ENCODE data around the gene AANAT. TPM values are rescaled to one million over a fixed set of nuclear protein-coding genes. Genes with fewer than 3 reads are reported as not detected.

The AANAT gene
- total RNA-seq, 3 donors from 2014 or later (not counting 1 experiment from before 2014, with no cell fraction given) = 0.28 to 0.50 TPM; not detected in 1

- H3K27ac ChIP-seq (ENCODE audit: low read length) = peak overlapping the region; percentile 86
- peak; percentile 79 to 89 (median 81) for ATAC-seq
- H3K4me1 ChIP-seq (ENCODE audit: control insufficient read depth, insufficient read depth, low read length) = peaks cover 82% of the 10 kb centered on the region
- Mint-ChIP-seq H3K4me3 (peak overlapping the region; percentile 77), H3K36me3 (no peaks in the 10 kb centered on the region), H3K27ac (peak overlapping the region; percentile 92 to 96), H3K27me3 (ENCODE audit: low read depth in 2 of 2) (no peaks in the 10 kb centered on the region), H3K4me1 (peaks cover 43 to 60% of the 10 kb centered on the region in 2 donors), H3K9me3 (no peaks in the 10 kb centered on the region)
- DNase-seq = peak; percentile 80 to 97
- WGBS (ENCODE audit: insufficient coverage) = 3% methylated on average over 22 of the region's 22 CpGs
- peak overlapping the region; percentile 31 for H3K4me3 ChIP-seq (ENCODE audit: low read length)
- H3K9me3 ChIP-seq (ENCODE audit: control insufficient read depth, insufficient read depth, low read length) = no peaks in the 10 kb centered on the region
- intact Hi-C loops (cut with micrococcal nuclease) = loop anchor here (1.0 to 10.0 kb wide), 6 partner anchors 23 to 251 kb away; partner anchors contain the start of genes SRSF2 and UBALD2
- no peak for TF ChIP-seq CTCF (IDR thresholded peaks at IDR 0.05)
- H3K27me3 ChIP-seq (ENCODE audit: control insufficient read depth, insufficient read depth, low read length) = no peaks in the 10 kb centered on the region
- H3K36me3 ChIP-seq (ENCODE audit: control insufficient read depth, insufficient read depth, low read length) = no peaks in the 10 kb centered on the region
Observed at GRCh38 chr17:76515274-76515949, 48.0 kb downstream of the AANAT start.

GRCh38 chr17:76517638-76518038, 50.2 kb downstream of the AANAT start:
- Histone ChIP-seq H3K36me3 (ENCODE audit: control insufficient read depth, insufficient read depth, low read length) (no peaks in the 10 kb centered on the region), H3K27me3 (ENCODE audit: control insufficient read depth, insufficient read depth, low read length) (no peaks in the 10 kb centered on the region), H3K4me3 (ENCODE audit: low read length) (no peak overlapping the region), H3K4me1 (ENCODE audit: control insufficient read depth, insufficient read depth, low read length) (peaks cover 62% of the 10 kb centered on the region), H3K27ac (ENCODE audit: low read length) (peak overlapping the region; percentile 86), H3K9me3 (ENCODE audit: control insufficient read depth, insufficient read depth, low read length) (no peaks in the 10 kb centered on the region)
- TF ChIP-seq CTCF (IDR thresholded peaks at IDR 0.05) = no peak
- DNase-seq = no peak
- ATAC-seq = no peak
- no peaks in the 10 kb centered on the region for H3K36me3 Mint-ChIP-seq
- peaks cover 29 to 52% of the 10 kb centered on the region in 2 donors for H3K4me1 Mint-ChIP-seq
- intact Hi-C loops (cut with micrococcal nuclease) = loop anchor here (5.0 to 10.0 kb wide), 2 partner anchors 155 to 253 kb away; partner anchors contain the start of gene UBALD2
- peak overlapping the region; percentile 60 to 68 for H3K27ac Mint-ChIP-seq
- H3K9me3 Mint-ChIP-seq = no peaks in the 10 kb centered on the region
- WGBS (ENCODE audit: insufficient coverage) = 95% methylated on average over 11 of the region's 11 CpGs
- no peak overlapping the region for H3K4me3 Mint-ChIP-seq
- no peaks in the 10 kb centered on the region for H3K27me3 Mint-ChIP-seq (ENCODE audit: low read depth in 2 of 2)

GRCh38 chr17:76519048-76519966, 51.9 kb downstream of the AANAT start:
- H3K27ac ChIP-seq (ENCODE audit: low read length) = no peak overlapping the region
- intact Hi-C loops (cut with micrococcal nuclease) = loop anchor here (5.0 to 10.0 kb wide), 2 partner anchors 153 to 255 kb away; partner anchors contain the start of gene UBALD2
- Mint-ChIP-seq H3K27me3 (ENCODE audit: low read depth in 2 of 2) (no peaks in the 10 kb centered on the region), H3K9me3 (no peaks in the 10 kb centered on the region), H3K36me3 (no peaks in the 10 kb centered on the region), H3K4me3 (no peak overlapping the region), H3K4me1 (peaks cover 23 to 52% of the 10 kb centered on the region in 2 donors), H3K27ac (peak overlapping the region in 1 of 2 donors; percentile 79)
- H3K27me3 ChIP-seq (ENCODE audit: control insufficient read depth, insufficient read depth, low read length) = no peaks in the 10 kb centered on the region
- DNase-seq = no peak
- no peaks in the 10 kb centered on the region for H3K9me3 ChIP-seq (ENCODE audit: control insufficient read depth, insufficient read depth, low read length)
- WGBS (ENCODE audit: insufficient coverage) = 92% methylated on average over 15 of the region's 15 CpGs
- no peak for ATAC-seq
- no peaks in the 10 kb centered on the region for H3K36me3 ChIP-seq (ENCODE audit: control insufficient read depth, insufficient read depth, low read length)
- no peak for TF ChIP-seq CTCF (IDR thresholded peaks at IDR 0.05)
- H3K4me1 ChIP-seq (ENCODE audit: control insufficient read depth, insufficient read depth, low read length) = peaks cover 56% of the 10 kb centered on the region
- no peak overlapping the region for H3K4me3 ChIP-seq (ENCODE audit: low read length)

Other genes starting within 250 kb of the AANAT start
- 1 to 10 TPM; 4.9 to 9.1 (median 8.5) TPM for gene RNF157, start 227.1 kb upstream of the AANAT start, total RNA-seq
- 100 to 1,000 TPM; 171 to 287 (median 189) TPM for gene UBALD2, start 202.3 kb upstream of the AANAT start, total RNA-seq
- 1 to 10 TPM; 2.3 to 3.1 (median 2.9) TPM for gene QRICH2, start 159.3 kb upstream of the AANAT start, total RNA-seq
- 10 to 100 TPM; 32.9 to 45.2 (median 41.5) TPM for gene PRPSAP1, start 113.7 kb upstream of the AANAT start, total RNA-seq
- gene SPHK1, start 83.0 kb upstream of the AANAT start, total RNA-seq = 1 to 10 TPM; 7.6 to 9.2 (median 8.3) TPM
- 10 to 100 TPM; 34.9 to 40.2 (median 37.7) TPM for gene UBE2O, start 14.5 kb upstream of the AANAT start, total RNA-seq
- gene RHBDF2, start 33.8 kb downstream of the AANAT start, total RNA-seq = 100 to 1,000 TPM; 194 to 233 (median 202) TPM
- under 1 TPM; 0.12 to 0.33 (median 0.16) TPM for gene CYGB, start 70.1 kb downstream of the AANAT start, total RNA-seq
- 1 to 10 TPM in 1 of 3 donors, under 1 TPM in 2; 0.77 to 1.1 (median 0.82) TPM for gene PRCD, start 72.4 kb downstream of the AANAT start, total RNA-seq
- gene ST6GALNAC2, start 118.3 kb downstream of the AANAT start, total RNA-seq = under 1 TPM in 1 of 3 donors, not detected in 2; 0.65 TPM
- gene ST6GALNAC1, start 176.2 kb downstream of the AANAT start, total RNA-seq = 1 to 10 TPM in 1 of 3 donors, not detected in 2; 1.0 TPM
- 10 to 100 TPM; 31.6 to 47.6 (median 46.5) TPM for gene MXRA7, start 243.4 kb downstream of the AANAT start, total RNA-seq